Measurements from ENCODE around the gene HEATR5B.
"Not testable (repeated sequence)": the region's sequence is repeated elsewhere in the genome, so short reads cannot be mapped to it uniquely, and the experiment has no call there.

HEATR5B gene

DNA sequence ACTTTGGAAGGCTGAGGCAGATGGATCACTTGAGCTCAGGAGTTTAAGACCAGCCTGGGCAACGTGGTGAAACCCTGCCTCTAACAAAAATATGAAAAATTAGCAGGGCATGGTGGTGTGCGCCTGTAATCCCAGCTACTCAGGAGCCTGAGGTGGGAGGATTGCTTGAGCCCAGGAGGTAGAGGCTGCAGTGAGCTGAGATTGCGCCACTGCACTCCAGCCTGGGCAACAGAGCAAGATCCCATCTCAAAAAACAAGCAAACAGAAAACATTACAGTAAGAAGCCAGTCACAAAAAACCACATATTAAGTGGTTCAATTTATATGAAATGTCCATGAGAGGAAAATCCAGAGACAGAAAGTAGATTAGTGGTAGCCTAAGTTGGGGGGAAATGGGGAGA, 105.2 kb downstream of the HEATR5B start:
- not testable (repeated sequence) for DNase-seq (ENCODE audit: low spot score)

DNA sequence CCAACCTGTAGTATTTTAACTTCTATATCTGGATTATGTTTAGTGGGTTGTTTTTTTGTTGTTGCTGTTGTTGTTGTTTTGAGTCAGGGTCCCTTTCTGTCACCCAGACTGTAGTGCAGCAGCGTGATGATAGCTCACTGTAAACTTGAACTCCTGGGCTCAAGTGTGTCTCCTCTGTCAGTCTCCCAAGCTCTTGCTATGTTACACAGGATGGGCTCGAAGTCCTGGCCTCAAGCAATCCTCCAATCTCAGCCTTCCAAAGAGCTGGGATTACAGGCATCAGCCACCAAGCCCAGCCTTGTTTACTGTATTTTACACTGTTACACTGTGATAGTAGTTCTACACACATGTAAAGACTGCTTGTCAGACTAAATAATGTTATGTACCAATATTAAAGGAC, 108.1 kb downstream of the HEATR5B start:
- DNase-seq (ENCODE audit: low spot score), result no peak

DNA sequence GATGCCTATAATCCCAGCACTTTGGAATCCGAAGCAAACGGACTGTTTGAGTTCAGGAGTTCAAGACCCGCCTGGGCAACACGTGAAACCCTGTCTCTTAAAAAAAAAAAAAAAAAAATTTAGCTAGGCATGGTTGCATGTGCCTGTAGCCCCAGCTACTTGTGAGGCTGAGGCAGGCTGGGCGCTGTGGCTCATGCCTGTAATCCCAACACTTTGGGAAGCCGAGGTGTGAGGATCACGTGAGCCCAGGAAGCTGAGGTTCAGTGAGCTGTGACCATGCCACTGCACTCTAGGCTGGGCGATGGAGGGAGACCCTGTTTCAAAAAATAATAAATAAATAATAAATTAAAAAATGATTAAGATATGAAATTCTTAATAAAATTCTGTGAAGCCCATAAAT, 108.9 kb downstream of the HEATR5B start:
- DNase-seq (ENCODE audit: low spot score), result no peak

- no peak for DNase-seq (ENCODE audit: low spot score)
Observed at GRCh38 chr2:36973320-36973719, 110.9 kb downstream of the HEATR5B start.

DNA sequence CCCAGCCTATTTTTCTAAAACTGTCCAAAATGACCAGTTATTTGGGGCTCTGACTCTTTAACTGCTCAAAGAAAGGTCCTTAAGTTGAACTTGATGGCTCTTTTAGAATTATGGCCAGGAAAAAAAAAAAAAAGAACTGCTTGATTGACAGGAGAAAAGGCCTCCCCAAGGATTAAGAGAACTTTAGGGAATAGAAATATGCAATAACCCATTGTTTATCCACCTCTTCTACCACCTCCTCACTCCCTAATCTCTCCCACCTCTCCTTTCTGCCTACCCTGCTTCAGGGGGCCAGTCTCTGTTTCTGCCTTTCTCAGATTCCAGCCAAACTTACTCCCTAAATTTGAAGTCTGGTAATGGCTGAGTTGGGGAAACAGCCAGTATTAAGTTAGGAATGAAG, 112.2 kb downstream of the HEATR5B start:
- no peak for DNase-seq (ENCODE audit: low spot score)

DNA sequence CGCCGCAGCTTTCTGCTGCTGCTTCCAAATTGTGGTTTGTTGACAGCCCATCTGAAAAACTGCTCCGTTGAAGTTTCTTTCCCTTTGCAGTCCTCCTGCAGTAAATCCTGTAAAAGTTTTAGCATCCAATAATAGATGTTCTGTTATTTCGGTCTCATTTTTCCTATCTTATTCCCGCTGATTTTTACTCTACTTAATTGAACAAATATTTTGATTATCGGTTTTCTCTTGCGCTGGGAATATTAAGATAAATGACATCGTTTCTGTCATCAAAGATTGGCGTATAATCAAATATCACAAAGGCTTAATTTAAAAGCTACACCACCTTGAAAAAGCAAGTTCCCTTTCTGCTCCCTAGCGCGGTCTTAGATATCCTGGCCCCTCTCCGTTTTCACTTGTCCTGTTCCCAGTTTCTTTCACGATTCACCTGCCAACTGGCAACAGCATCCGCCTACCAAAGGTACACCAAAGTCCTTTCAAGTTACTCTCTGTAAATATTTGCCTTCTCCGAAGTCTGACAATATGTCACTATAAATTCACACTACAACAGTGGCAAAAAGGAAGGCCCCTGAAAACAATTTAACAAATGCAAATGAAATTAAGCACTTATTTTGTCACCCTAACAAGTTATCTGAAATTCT, 116.8 kb downstream of the HEATR5B start:
- DNase-seq (ENCODE audit: low spot score), result no peak

GRCh38 chr2:36966370-36967235, 117.6 kb downstream of the HEATR5B start, which contains the start of gene STRN:
TSS of gene STRN (minus strand) at chr2:36966536. CDS start at chr2:36966463, 73 bp downstream.
- peak; percentile 93 for DNase-seq (ENCODE audit: low spot score)

- peak; percentile 46 for DNase-seq (ENCODE audit: low spot score)
Observed at GRCh38 chr2:36965751-36966369, 118.3 kb downstream of the HEATR5B start.

DNA sequence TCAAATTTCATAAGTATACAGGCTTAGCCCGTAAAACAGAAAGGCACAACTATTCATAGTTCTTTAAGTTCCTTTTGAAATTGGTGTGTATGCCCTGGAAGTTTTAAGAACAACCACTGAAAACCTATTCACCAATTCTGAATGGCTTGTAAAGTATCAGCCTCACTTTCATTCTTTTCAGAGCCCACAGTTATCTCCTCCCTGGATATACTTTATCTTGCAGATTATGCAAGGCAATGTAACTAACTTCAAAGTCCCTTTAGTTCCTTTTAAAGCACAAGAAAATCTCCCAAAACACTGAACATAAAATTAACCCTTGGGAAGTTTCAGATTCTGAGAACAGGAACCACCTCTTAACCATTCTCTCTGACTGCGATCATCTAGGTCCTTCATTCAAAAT, 119.0 kb downstream of the HEATR5B start:
- DNase-seq (ENCODE audit: low spot score), result no peak

- peak; percentile 59 for DNase-seq (ENCODE audit: low spot score)
Observed at GRCh38 chr2:36964496-36965058, 119.6 kb downstream of the HEATR5B start.

DNA sequence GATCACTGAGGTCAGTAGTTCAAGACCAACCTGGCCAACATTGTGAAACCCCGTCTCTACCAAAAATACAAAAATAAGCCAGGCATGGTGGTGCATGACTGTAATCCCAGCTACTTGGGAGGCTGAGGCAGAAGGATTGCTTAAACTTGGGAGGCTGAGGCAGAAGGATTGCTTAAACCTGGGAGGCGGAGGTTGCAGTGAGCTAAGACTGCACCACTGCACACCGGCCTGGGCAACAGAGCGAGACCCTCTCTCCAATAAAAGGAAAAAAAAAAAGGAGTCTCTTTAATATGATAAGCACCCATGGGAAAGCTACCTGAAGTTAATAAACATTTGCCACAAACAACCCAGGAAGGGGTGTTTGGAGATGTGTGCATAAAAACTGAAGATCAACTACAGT, 120.4 kb downstream of the HEATR5B start:
- no peak for DNase-seq (ENCODE audit: low spot score)

DNA sequence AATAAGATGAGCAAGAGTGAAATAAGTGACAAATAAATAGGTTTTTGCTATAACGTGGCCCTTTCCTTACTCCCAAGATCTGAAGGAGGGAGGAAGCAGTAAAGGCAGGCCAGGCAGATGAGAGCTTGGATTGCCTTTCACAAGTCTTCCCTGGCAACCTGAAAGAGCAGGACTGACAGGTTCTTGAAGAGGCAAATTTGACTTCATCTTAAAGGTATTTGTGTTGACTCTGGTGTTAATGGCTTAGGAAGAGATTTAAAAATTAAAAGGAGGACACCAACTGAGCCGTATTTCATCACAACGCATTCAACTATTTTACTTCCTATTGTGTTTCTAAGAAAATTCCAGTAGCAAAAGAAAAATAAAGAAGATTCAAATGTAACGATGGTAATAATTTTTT, 121.1 kb downstream of the HEATR5B start:
- DNase-seq (ENCODE audit: low spot score), result no peak

DNA sequence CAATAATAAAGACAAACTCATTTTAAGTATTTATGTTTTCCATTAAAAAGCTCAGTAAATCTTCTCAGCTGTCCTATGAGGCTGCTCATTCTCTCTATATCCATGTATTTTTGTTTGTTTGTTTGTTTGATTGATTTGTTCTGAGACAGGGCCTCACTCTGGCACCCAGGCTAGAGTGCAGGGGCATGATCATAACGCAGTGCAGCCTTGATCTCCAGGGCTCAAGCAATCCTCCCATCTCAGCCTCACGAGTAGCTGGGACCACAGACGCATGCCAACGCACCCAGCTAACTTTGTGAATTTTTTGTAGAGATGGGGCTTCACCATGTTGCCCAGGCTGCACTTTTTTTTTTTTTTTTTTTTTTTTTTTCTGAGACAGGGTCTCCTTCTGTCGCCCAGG, 123.4 kb downstream of the HEATR5B start:
- no peak for DNase-seq (ENCODE audit: low spot score)

DNA sequence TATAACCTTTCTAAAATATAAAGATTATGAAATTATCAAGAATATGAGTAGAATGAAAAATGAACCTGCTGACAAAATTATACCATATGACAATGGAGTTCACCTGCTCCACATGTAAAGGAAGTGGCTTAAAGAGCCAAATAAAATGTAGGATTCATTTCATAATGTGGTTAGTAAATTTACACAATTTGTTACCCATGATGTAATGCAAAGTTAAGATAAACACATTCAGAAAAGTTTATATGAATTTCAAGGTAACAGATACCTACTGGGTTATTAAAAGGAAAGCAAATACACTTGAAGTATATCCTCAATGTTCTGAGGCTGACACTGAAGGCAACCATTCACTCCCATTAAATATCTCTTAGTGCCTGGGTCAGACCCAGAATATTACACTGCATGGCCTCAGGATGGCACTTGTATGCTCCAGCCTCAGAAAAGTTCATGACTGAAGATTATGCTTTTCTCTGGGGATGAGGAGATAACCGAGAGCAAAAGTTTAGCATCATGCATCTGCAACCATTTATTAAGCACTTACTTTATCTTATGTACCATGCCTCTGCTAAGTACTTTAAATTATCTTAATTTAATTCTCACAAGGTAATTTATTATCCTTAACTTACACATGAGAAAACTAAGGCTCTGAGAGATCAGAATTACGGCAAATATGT, 124.0 kb downstream of the HEATR5B start:
- no peak for DNase-seq (ENCODE audit: low spot score)

DNA sequence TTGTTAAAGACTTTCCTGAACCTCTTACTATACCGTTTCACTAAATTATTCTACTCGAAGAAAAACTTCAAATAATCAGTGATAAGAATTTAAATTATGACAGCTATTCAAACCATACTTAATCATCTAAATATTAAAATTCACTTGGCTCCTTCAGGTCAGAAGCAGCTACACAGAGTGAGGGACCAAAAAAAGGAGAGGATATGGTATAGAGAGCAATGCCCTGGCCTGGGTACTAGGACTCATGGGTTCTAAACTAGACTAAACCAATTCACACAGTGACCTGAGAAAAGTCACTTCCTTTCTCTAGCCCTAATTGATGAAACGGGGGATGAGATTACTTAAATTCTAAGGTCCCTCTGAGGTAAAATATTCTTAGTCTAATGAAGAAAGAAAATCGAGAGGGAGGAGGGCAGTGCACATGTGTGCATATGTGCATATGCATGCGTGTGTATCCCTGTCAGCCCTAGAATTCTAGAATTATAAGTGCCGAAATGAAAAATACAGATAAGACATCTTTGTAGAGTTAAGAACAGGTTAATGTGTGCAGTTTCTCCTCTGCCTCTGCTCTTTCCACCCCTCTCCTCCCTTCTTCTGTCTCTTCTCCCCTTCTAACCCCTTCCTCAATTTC, 129.1 kb downstream of the HEATR5B start:
- no peak for DNase-seq (ENCODE audit: low spot score)

DNA sequence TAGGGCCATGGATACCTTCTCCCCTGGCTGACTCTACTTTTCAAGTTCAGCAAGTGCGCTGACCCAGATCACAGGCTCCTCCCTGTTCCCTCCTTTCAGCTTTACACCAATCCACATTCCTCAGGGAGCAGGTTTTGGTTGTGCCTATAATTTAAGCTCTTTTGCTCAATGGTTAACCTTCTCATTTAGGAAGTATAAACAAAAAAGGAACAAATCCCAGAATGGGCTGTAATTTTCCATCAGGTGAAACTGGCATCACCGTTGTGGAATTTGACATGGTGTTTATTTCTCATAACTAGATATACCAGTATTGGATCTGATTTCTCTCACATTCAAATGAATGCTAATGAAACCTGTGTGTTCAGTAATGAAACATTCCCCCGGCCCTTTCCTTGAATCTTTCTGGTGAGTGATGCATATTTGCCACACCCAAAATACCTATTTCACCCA, 131.4 kb downstream of the HEATR5B start:
- no peak for DNase-seq (ENCODE audit: low spot score)

DNA sequence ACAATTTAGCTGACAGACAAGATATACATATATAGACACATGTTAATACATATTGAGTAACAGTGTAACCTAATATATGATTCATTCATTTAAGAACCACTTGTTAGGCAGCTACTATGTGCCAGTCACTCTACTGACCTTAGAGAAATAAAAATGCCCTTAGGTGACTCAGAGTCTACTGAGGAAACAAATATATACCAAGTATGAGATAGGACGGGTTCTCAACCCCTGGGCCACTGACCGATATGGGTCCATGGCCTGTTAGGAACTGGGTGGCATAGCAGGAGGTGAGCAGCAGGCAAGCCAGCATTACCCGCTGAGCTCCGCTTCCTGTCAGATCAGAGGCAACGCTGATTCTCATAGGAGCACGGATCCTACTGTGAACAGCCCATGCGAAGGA, 132.6 kb downstream of the HEATR5B start:
- peak; percentile 64 for DNase-seq (ENCODE audit: low spot score)

GRCh38 chr2:36951027-36951518, 133.1 kb downstream of the HEATR5B start:
- DNase-seq (ENCODE audit: low spot score), result no peak

GRCh38 chr2:36949845-36950244, 134.3 kb downstream of the HEATR5B start:
- DNase-seq (ENCODE audit: low spot score), result no peak

DNA sequence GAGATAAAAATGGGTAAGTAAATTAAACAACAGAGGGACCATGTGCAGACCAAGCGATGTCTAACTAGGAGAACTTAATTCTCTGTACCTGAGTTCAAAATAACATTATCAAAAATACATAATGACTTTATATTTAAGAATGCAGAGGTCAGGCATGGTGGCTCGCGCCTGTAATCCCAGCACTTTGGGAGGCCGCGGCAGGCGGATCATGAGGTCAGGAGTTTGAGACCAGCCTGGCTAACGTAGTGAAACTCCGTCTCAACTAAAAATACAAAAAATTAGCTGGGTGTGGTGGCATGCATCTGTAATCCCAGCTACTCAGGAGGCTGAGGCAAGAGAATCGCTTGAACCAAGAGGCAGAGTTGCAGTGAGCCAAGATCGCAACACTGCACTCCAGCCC, 138.9 kb downstream of the HEATR5B start:
- not testable (repeated sequence) for DNase-seq (ENCODE audit: low spot score)

GRCh38 chr2:36941867-36942266, 142.3 kb downstream of the HEATR5B start:
- DNase-seq (ENCODE audit: low spot score), result no peak
